DND-41 (cell line): Measurements from ENCODE around the gene ZNF445.

Source experiments
- EZH2 ChIP-seq: IDR thresholded peaks from 3 replicates; pipeline ENCODE4 v1.6.1; 2012; ENCODE audit warnings: borderline replicate concordance, low read depth, mild to moderate bottlenecking, moderate library complexity, low read length, inconsistent platforms; ENCODE audit not compliant: severe bottlenecking
- TF ChIP-seq, protein P1 (sequence below): IDR thresholded peaks from 2 replicates; pipeline ENCODE4 v1.5.1; 2012; ENCODE audit warnings: borderline replicate concordance, low read length, moderate library complexity, mild to moderate bottlenecking; ENCODE audit not compliant: poor library complexity, severe bottlenecking; ENCODE audit errors: extremely low read depth

DNA sequence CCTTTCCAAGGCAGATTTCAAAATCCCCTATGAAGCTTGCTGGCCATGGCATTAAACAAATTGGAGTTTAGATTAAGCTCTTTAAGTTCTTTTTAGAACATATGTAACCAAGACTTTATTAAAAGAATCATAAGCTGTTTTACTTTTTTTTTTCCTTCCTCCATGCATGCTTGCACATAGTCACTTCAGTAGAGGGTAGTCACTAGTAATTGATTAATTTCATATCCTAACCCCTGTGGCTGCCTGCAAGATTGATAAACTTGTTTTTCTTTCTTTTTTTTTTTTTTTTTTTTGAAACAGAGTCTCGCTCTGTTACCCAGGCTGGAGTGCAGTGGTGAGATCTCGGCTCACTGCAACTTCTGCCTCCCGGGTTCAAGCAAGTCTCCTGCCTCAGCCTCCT, 44.3 kb upstream of the ZNF445 start:
- no peak for TF ChIP-seq EZH2
- TF ChIP-seq, protein P1, sequence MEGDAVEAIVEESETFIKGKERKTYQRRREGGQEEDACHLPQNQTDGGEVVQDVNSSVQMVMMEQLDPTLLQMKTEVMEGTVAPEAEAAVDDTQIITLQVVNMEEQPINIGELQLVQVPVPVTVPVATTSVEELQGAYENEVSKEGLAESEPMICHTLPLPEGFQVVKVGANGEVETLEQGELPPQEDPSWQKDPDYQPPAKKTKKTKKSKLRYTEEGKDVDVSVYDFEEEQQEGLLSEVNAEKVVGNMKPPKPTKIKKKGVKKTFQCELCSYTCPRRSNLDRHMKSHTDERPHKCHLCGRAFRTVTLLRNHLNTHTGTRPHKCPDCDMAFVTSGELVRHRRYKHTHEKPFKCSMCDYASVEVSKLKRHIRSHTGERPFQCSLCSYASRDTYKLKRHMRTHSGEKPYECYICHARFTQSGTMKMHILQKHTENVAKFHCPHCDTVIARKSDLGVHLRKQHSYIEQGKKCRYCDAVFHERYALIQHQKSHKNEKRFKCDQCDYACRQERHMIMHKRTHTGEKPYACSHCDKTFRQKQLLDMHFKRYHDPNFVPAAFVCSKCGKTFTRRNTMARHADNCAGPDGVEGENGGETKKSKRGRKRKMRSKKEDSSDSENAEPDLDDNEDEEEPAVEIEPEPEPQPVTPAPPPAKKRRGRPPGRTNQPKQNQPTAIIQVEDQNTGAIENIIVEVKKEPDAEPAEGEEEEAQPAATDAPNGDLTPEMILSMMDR: no peak
